ENCODE results near the gene CCDC146.
"Not testable (repeated sequence)": the region's sequence is repeated elsewhere in the genome, so short reads cannot be mapped to it uniquely, and the experiment has no call there.

Gene CCDC146

DNA sequence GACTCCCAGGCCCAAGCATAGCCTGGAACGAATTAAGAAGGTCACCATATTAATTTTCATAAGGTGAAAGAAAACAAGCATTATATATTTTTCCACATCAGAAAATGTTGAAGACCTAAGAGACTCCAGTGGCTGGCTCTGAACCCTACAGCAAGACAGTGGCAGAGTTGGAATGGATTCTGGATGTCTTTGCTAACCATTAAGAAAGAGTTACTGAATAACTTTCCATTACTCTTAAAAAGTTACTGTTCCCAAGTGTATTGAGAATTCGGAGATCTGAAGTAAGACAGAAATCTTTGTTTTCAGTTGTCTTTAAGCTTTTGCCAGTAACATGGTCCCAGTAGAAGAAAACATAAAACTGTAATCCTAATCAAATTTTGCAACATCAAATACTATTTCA lies 30.1 kb upstream of the CCDC146 start:
- H3K18ac ChIP-seq (ENCODE audit: low read depth in 1 of 2, low read length in 2 of 2); H2BK5ac ChIP-seq (ENCODE audit: low read depth, low read length, poor library complexity, severe bottlenecking); H3K14ac ChIP-seq (ENCODE audit: low read length in 2 of 2); H3K9ac ChIP-seq (ENCODE audit: low read length); H4K91ac ChIP-seq (ENCODE audit: low read length); H3K9me3 ChIP-seq (ENCODE audit: control insufficient read depth, low read length); H3K27ac ChIP-seq (ENCODE audit: low read length, poor library complexity, severe bottlenecking); H2BK15ac ChIP-seq (ENCODE audit: low read depth, poor library complexity, severe bottlenecking); H2AK5ac ChIP-seq (ENCODE audit: low read length, severe bottlenecking); H2AFZ ChIP-seq (ENCODE audit: low read depth, low read length); H3K23ac ChIP-seq (ENCODE audit: low read length in 2 of 2); H3K79me1 ChIP-seq (replicated peaks; ENCODE audit: low read length, poor library complexity, severe bottlenecking); H3K27me3 ChIP-seq (ENCODE audit: control insufficient read depth in 1 of 2, insufficient read depth in 1 of 2, low read length in 2 of 2); H2BK120ac ChIP-seq (ENCODE audit: low read depth, low read length); H2BK12ac ChIP-seq (ENCODE audit: low read length in 2 of 2); H3K4ac ChIP-seq (ENCODE audit: low read depth in 1 of 2, low read length in 2 of 2); H3K4me1 ChIP-seq (ENCODE audit: control insufficient read depth, insufficient read depth, low read depth, low read length); H3K4me3 ChIP-seq (ENCODE audit: insufficient read depth in 1 of 2, low read depth in 1 of 2, low read length in 2 of 2); DNase-seq; H3K36me3 ChIP-seq (ENCODE audit: control insufficient read depth in 1 of 2, insufficient read depth in 2 of 2, low read depth in 1 of 2, low read length in 2 of 2); H4K8ac ChIP-seq (ENCODE audit: low read length); H3K4me2 ChIP-seq (ENCODE audit: low read length, poor library complexity, severe bottlenecking): not testable (repeated sequence)
- no CpG with 5 or more reads among the region's 2 CpGs for WGBS

DNA sequence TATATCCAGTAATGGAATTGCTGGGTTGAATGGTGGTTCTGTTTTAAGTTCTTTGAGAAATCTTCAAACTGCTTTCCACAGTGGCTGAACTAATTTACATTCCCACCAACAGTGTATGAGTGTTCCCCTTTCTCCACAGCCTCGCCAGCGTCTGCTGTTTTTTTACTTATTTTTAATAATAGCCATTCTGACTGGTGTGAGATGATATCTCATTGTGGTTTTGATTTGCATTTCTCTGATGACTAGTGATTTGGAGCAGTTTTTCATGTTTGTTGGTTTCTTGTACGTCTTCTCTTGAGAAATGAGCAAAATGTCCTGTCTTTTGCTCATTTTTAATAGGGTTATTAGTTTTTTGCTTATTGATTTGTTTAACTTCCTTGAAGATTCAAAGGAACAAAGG lies 21.9 kb upstream of the CCDC146 start:
- H3K36me3 ChIP-seq (ENCODE audit: control insufficient read depth in 1 of 2, insufficient read depth in 2 of 2, low read depth in 1 of 2, low read length in 2 of 2); H3K27ac ChIP-seq (ENCODE audit: low read length, poor library complexity, severe bottlenecking); H4K91ac ChIP-seq (ENCODE audit: low read length); H4K8ac ChIP-seq (ENCODE audit: low read length); H2BK5ac ChIP-seq (ENCODE audit: low read depth, low read length, poor library complexity, severe bottlenecking); H3K27me3 ChIP-seq (ENCODE audit: control insufficient read depth in 1 of 2, insufficient read depth in 1 of 2, low read length in 2 of 2); H3K4me2 ChIP-seq (ENCODE audit: low read length, poor library complexity, severe bottlenecking); H3K79me1 ChIP-seq (replicated peaks; ENCODE audit: low read length, poor library complexity, severe bottlenecking); H2BK12ac ChIP-seq (ENCODE audit: low read length in 2 of 2); H3K9ac ChIP-seq (ENCODE audit: low read length); DNase-seq; H2AFZ ChIP-seq (ENCODE audit: low read depth, low read length); H3K4me1 ChIP-seq (ENCODE audit: control insufficient read depth, insufficient read depth, low read depth, low read length); H2AK5ac ChIP-seq (ENCODE audit: low read length, severe bottlenecking); H3K23ac ChIP-seq (ENCODE audit: low read length in 2 of 2); H3K14ac ChIP-seq (ENCODE audit: low read length in 2 of 2); H3K18ac ChIP-seq (ENCODE audit: low read depth in 1 of 2, low read length in 2 of 2); H2BK15ac ChIP-seq (ENCODE audit: low read depth, poor library complexity, severe bottlenecking); H2BK120ac ChIP-seq (ENCODE audit: low read depth, low read length); H3K4ac ChIP-seq (ENCODE audit: low read depth in 1 of 2, low read length in 2 of 2); H3K9me3 ChIP-seq (ENCODE audit: control insufficient read depth, low read length); H3K4me3 ChIP-seq (ENCODE audit: insufficient read depth in 1 of 2, low read depth in 1 of 2, low read length in 2 of 2): not testable (repeated sequence)
- WGBS = no CpG with 5 or more reads among the region's 3 CpGs

DNA sequence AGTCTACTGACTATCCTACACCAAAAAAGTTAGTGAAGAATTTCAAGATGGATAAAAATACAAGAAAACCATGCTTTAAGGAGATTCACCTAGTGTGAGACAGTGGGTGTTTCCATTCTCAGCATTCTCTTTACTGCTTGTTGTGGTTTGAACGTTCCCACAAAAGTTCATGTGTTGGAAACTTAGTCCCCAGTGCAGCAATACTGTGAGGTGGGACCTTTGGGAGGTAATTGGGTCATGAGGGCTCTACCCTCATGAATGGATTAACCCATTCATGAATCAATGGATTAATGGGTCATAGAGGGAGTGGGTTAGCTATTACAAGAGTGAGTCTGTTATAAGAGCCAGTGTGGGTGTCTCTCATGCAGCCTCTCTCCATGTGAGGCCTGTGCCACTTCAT lies 21.2 kb upstream of the CCDC146 start:
- H3K4me2 ChIP-seq (ENCODE audit: low read length, poor library complexity, severe bottlenecking); H3K79me1 ChIP-seq (replicated peaks; ENCODE audit: low read length, poor library complexity, severe bottlenecking); H3K4ac ChIP-seq (ENCODE audit: low read depth in 1 of 2, low read length in 2 of 2); H2AFZ ChIP-seq (ENCODE audit: low read depth, low read length); DNase-seq; H3K36me3 ChIP-seq (ENCODE audit: control insufficient read depth in 1 of 2, insufficient read depth in 2 of 2, low read depth in 1 of 2, low read length in 2 of 2); H3K9me3 ChIP-seq (ENCODE audit: control insufficient read depth, low read length); H4K91ac ChIP-seq (ENCODE audit: low read length); H3K23ac ChIP-seq (ENCODE audit: low read length in 2 of 2); H3K18ac ChIP-seq (ENCODE audit: low read depth in 1 of 2, low read length in 2 of 2); H2BK120ac ChIP-seq (ENCODE audit: low read depth, low read length); H3K4me3 ChIP-seq (ENCODE audit: insufficient read depth in 1 of 2, low read depth in 1 of 2, low read length in 2 of 2); H2AK5ac ChIP-seq (ENCODE audit: low read length, severe bottlenecking); H3K4me1 ChIP-seq (ENCODE audit: control insufficient read depth, insufficient read depth, low read depth, low read length); H3K27me3 ChIP-seq (ENCODE audit: control insufficient read depth in 1 of 2, insufficient read depth in 1 of 2, low read length in 2 of 2); H2BK15ac ChIP-seq (ENCODE audit: low read depth, poor library complexity, severe bottlenecking); H3K9ac ChIP-seq (ENCODE audit: low read length); H4K8ac ChIP-seq (ENCODE audit: low read length); H3K27ac ChIP-seq (ENCODE audit: low read length, poor library complexity, severe bottlenecking); H3K14ac ChIP-seq (ENCODE audit: low read length in 2 of 2); H2BK12ac ChIP-seq (ENCODE audit: low read length in 2 of 2); H2BK5ac ChIP-seq (ENCODE audit: low read depth, low read length, poor library complexity, severe bottlenecking): not testable (repeated sequence)
- WGBS = 86% methylated on average over 1 of the region's 1 CpG

DNA sequence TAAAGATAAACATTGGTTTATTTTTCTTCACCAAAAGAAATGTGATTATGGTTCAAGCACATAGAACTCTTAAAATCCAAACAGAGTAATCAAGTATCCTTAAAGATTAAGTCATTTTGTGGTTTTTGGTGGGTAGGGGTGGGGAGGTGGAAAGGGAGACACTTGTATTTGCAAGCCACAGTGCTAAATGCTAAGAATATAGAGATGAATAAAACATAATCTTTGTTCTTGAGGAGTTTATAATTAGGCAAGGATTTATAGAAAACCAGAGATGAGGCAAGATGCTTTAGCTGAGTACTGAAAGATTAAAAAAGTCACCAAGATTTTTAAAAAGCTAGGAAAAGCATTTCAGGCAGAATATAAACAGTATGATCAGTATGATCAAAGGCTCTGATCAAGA lies 19.7 kb upstream of the CCDC146 start:
- not testable (repeated sequence) for H3K4me1 ChIP-seq (ENCODE audit: control insufficient read depth, insufficient read depth, low read depth, low read length); H2BK120ac ChIP-seq (ENCODE audit: low read depth, low read length); H3K36me3 ChIP-seq (ENCODE audit: control insufficient read depth in 1 of 2, insufficient read depth in 2 of 2, low read depth in 1 of 2, low read length in 2 of 2); H3K27ac ChIP-seq (ENCODE audit: low read length, poor library complexity, severe bottlenecking); H3K79me1 ChIP-seq (replicated peaks; ENCODE audit: low read length, poor library complexity, severe bottlenecking); H3K4me2 ChIP-seq (ENCODE audit: low read length, poor library complexity, severe bottlenecking); H2BK15ac ChIP-seq (ENCODE audit: low read depth, poor library complexity, severe bottlenecking); H4K8ac ChIP-seq (ENCODE audit: low read length); H3K23ac ChIP-seq (ENCODE audit: low read length in 2 of 2); H3K9ac ChIP-seq (ENCODE audit: low read length); H3K27me3 ChIP-seq (ENCODE audit: control insufficient read depth in 1 of 2, insufficient read depth in 1 of 2, low read length in 2 of 2); H2AFZ ChIP-seq (ENCODE audit: low read depth, low read length); H3K18ac ChIP-seq (ENCODE audit: low read depth in 1 of 2, low read length in 2 of 2); H3K9me3 ChIP-seq (ENCODE audit: control insufficient read depth, low read length); H4K91ac ChIP-seq (ENCODE audit: low read length); H3K14ac ChIP-seq (ENCODE audit: low read length in 2 of 2); DNase-seq; H3K4me3 ChIP-seq (ENCODE audit: insufficient read depth in 1 of 2, low read depth in 1 of 2, low read length in 2 of 2); H2BK5ac ChIP-seq (ENCODE audit: low read depth, low read length, poor library complexity, severe bottlenecking); H3K4ac ChIP-seq (ENCODE audit: low read depth in 1 of 2, low read length in 2 of 2); H2AK5ac ChIP-seq (ENCODE audit: low read length, severe bottlenecking); H2BK12ac ChIP-seq (ENCODE audit: low read length in 2 of 2)
